H1 (cell line): ENCODE measurements around the gene EXOSC7. TPM values are rescaled to one million over a fixed set of nuclear protein-coding genes. Genes with fewer than 3 reads are reported as not detected.

Experiments
- CTCF ChIA-PET: fragments of 300-600 bp; sonication (Branson Sonifier 250); formaldehyde crosslinking; loops from one replicate; lab custom pipeline; 2021; ENCODE audit not compliant: partially characterized antibody; lab: Charles Lee
- POLR2A ChIA-PET: fragments of 300-600 bp; sonication (Branson Sonifier 250); formaldehyde crosslinking; loops from one replicate; lab custom pipeline; 2021; ENCODE audit warnings: inconsistent platforms; ENCODE audit not compliant: partially characterized antibody; lab: Charles Lee
- DNase-seq, 2 experiments: peaks; one replicate each; pipeline versions ENCODE4 v3.0.0 to v3.0.0-alpha.2; 2010 to 2022; ENCODE audit warnings: low spot score in 2 of 2, low read depth in 1 of 2, mixed read lengths in 1 of 2
- FAIRE-seq: peaks from 2 replicates; lab custom pipeline; 2011; peaks lifted over from hg19 to GRCh38; lab: Jason Lieb, UNC
- H2AFZ ChIP-seq: 2 replicates; pipeline ENCODE4 v1.8.1; 2012; ENCODE audit warnings: low read length, inconsistent platforms
- H2AK5ac ChIP-seq: 2 replicates; pipeline ENCODE4 v1.6.1; 2013; ENCODE audit warnings: low read depth, low read length
- H2BK120ac ChIP-seq: replicated peaks from 2 replicates; pipeline ENCODE3; 2013; ENCODE audit warnings: low read depth, low read length, inconsistent platforms
- H2BK12ac ChIP-seq: 2 replicates; pipeline ENCODE4 v1.6.1; 2013; ENCODE audit warnings: low read depth, low read length
- H2BK15ac ChIP-seq: 2 replicates; pipeline ENCODE4 v1.6.1; 2013; ENCODE audit warnings: low read length
- H2BK20ac ChIP-seq: 2 replicates; pipeline ENCODE4 v1.6.1; 2013; ENCODE audit warnings: low read length
- H2BK5ac ChIP-seq: 2 replicates; pipeline ENCODE4 v1.6.1; 2013; ENCODE audit warnings: low read depth, low read length
- H3K14ac ChIP-seq: 2 replicates; pipeline ENCODE4 v1.6.1; 2013; ENCODE audit warnings: inconsistent platforms; ENCODE audit not compliant: insufficient read length
- H3K18ac ChIP-seq: 2 replicates; pipeline ENCODE4 v1.6.1; 2013; ENCODE audit warnings: low read length; ENCODE audit errors: extremely low read depth
- H3K23ac ChIP-seq: 2 replicates; pipeline ENCODE4 v1.6.1; 2013; ENCODE audit warnings: inconsistent platforms; ENCODE audit not compliant: insufficient read length
- H3K23me2 ChIP-seq: 2 replicates; pipeline ENCODE4 v1.6.1; 2013; ENCODE audit warnings: low read depth, low read length
- H3K27ac ChIP-seq: 2 replicates; pipeline ENCODE4 v1.6.1; 2011; ENCODE audit warnings: low read depth, low read length, inconsistent platforms
- H3K27me3 ChIP-seq, 4 experiments: replicated peaks in 1 of 4; 1 replicate in 1 of 4; 2 replicates in 3 of 4; pipeline versions ENCODE4 v1.6.1 to v1.8.1; 2011 to 2013; ENCODE audit warnings: low read length in 3 of 4, mild to moderate bottlenecking in 3 of 4, inconsistent platforms in 2 of 4, mixed read lengths in 2 of 4, moderate library complexity in 1 of 4; ENCODE audit not compliant: control insufficient read depth in 3 of 4, insufficient read depth in 3 of 4; ENCODE audit errors: extremely low read depth in 1 of 4
- H3K36me3 ChIP-seq, 4 experiments: 2 replicates each; pipeline versions ENCODE4 v1.6.1 to v1.8.1; 2011 to 2013; ENCODE audit warnings: mild to moderate bottlenecking in 4 of 4, low read length in 3 of 4, moderate library complexity in 2 of 4, control low read depth in 1 of 4, inconsistent platforms in 1 of 4; ENCODE audit not compliant: insufficient read depth in 4 of 4, control insufficient read depth in 2 of 4
- H3K4ac ChIP-seq: replicated peaks from 2 replicates; pipeline ENCODE3; 2013; ENCODE audit warnings: low read length, low read depth, mixed read lengths, inconsistent platforms; ENCODE audit not compliant: insufficient read length
- H3K4me1 ChIP-seq, 4 experiments: replicated peaks in 1 of 4; 1 replicate in 1 of 4; 2 replicates in 3 of 4; pipeline versions ENCODE4 v1.6.1 to v1.8.1; 2011 to 2013; ENCODE audit warnings: low read length in 3 of 4, inconsistent platforms in 2 of 4, mixed read lengths in 1 of 4; ENCODE audit not compliant: insufficient read depth in 4 of 4, control insufficient read depth in 3 of 4
- H3K4me2 ChIP-seq, 2 experiments: 2 replicates each; pipeline versions ENCODE4 v1.6.1 to v1.8.1; 2011 to 2013; ENCODE audit warnings: low read depth in 2 of 2, low read length in 2 of 2, control low read depth in 1 of 2, inconsistent platforms in 1 of 2, mild to moderate bottlenecking in 1 of 2; ENCODE audit not compliant: insufficient read depth in 1 of 2
- H3K4me3 ChIP-seq, 4 experiments: fragments of 200-600, 300-600 bp in 1 of 4; sonication (generic), shearing (Covaris generic), sonication (Bioruptor Twin) in 1 of 4; 2 replicates each; pipeline versions ENCODE4 v1.5.1 to v1.8.1; 2011 to 2016; ENCODE audit warnings: low read length in 4 of 4, low read depth in 3 of 4, control low read depth in 2 of 4, inconsistent platforms in 2 of 4, mild to moderate bottlenecking in 2 of 4, mixed read lengths in 1 of 4, moderate library complexity in 1 of 4; ENCODE audit not compliant: insufficient read depth in 2 of 4; ENCODE audit errors: extremely low read depth in 1 of 4
- H3K56ac ChIP-seq: replicated peaks from 2 replicates; pipeline ENCODE3; 2013; ENCODE audit warnings: low read depth, mild to moderate bottlenecking, mixed read lengths, low read length, inconsistent platforms; ENCODE audit not compliant: insufficient read length
- H3K79me1 ChIP-seq: 2 replicates; pipeline ENCODE4 v1.6.1; 2013; ENCODE audit warnings: low read depth, low read length, control low read depth
- H3K79me2 ChIP-seq, 2 experiments: 2 replicates each; pipeline versions ENCODE4 v1.6.1 to v1.8.1; 2012 to 2013; ENCODE audit warnings: low read length in 2 of 2, mild to moderate bottlenecking in 2 of 2, inconsistent platforms in 1 of 2; ENCODE audit not compliant: insufficient read depth in 2 of 2, control insufficient read depth in 1 of 2
- H3K9ac ChIP-seq, 4 experiments: replicated peaks in 1 of 4; 1 replicate in 1 of 4; 2 replicates in 3 of 4; pipeline versions ENCODE4 v1.6.1 to v1.8.1; 2011 to 2013; ENCODE audit warnings: low read depth in 3 of 4, low read length in 3 of 4, control low read depth in 2 of 4, mild to moderate bottlenecking in 2 of 4, moderate library complexity in 2 of 4, inconsistent platforms in 1 of 4; ENCODE audit errors: extremely low read depth in 1 of 4
- H3K9me3 ChIP-seq, 2 experiments: 2 replicates each; pipeline versions ENCODE4 v1.6.1 to v1.8.1; 2012 to 2013; ENCODE audit warnings: mild to moderate bottlenecking in 2 of 2, moderate library complexity in 2 of 2, control low read depth in 1 of 2, inconsistent platforms in 1 of 2, low read depth in 1 of 2, low read length in 1 of 2, mixed read lengths in 1 of 2; ENCODE audit not compliant: insufficient read depth in 2 of 2
- H4K20me1 ChIP-seq, 2 experiments: replicated peaks in 1 of 2; 2 replicates each; pipeline versions ENCODE3 to v1.8.1; 2011 to 2013; ENCODE audit warnings: inconsistent platforms in 2 of 2, low read length in 2 of 2, mild to moderate bottlenecking in 1 of 2; ENCODE audit not compliant: insufficient read depth in 2 of 2, control insufficient read depth in 1 of 2
- H4K5ac ChIP-seq: 2 replicates; pipeline ENCODE4 v1.6.1; 2013; ENCODE audit warnings: low read length, low read depth, mixed read lengths, inconsistent platforms; ENCODE audit not compliant: insufficient read length
- H4K8ac ChIP-seq: 2 replicates; pipeline ENCODE4 v1.8.0; 2013; ENCODE audit warnings: mild to moderate bottlenecking, moderate library complexity, low read length, inconsistent platforms; ENCODE audit not compliant: insufficient read depth; ENCODE audit errors: extremely low read depth
- H4K91ac ChIP-seq: replicated peaks from 2 replicates; pipeline ENCODE3; 2013; ENCODE audit warnings: low read length, mixed read lengths, inconsistent platforms; ENCODE audit not compliant: insufficient read length
- BCL11A ChIP-seq, 2 experiments: IDR thresholded peaks; one replicate each; pipeline ENCODE4 v1.6.1; 2011; ENCODE audit warnings: low read depth in 2 of 2, low read length in 2 of 2, mild to moderate bottlenecking in 2 of 2
- BRCA1 ChIP-seq: IDR thresholded peaks from 2 replicates; pipeline ENCODE4 v1.6.1; 2012; ENCODE audit warnings: low read depth, low read length, improper control_type of control experiment
- CBX5 ChIP-seq: fragments of 300-800, 300-1000 bp; sonication (generic); IDR thresholded peaks from 2 replicates; pipeline ENCODE4 v1.7.1; 2016; ENCODE audit warnings: antibody characterized with exemption, low read length, low read depth
- CBX8 ChIP-seq: fragments of 300-800, 300-1000 bp; sonication (generic); IDR thresholded peaks from 2 replicates; pipeline ENCODE4 v1.7.1; 2016; ENCODE audit warnings: low read depth, low read length, borderline replicate concordance
- EGR1 ChIP-seq: IDR thresholded peaks from 2 replicates; pipeline ENCODE4 v1.6.1; 2011; ENCODE audit warnings: low read depth, low read length, borderline replicate concordance
- GABPA ChIP-seq: IDR thresholded peaks from 2 replicates; pipeline ENCODE4 v1.6.1; 2011; ENCODE audit warnings: mild to moderate bottlenecking, low read length, moderate library complexity, borderline replicate concordance; ENCODE audit not compliant: insufficient read depth
- MAX ChIP-seq: IDR thresholded peaks from 2 replicates; pipeline ENCODE4 v1.6.1; 2012; ENCODE audit warnings: inconsistent platforms
- NANOG ChIP-seq: IDR thresholded peaks from 2 replicates; pipeline ENCODE4 v1.6.1; 2011; ENCODE audit warnings: low read length, low read depth, mild to moderate bottlenecking, inconsistent platforms; ENCODE audit not compliant: insufficient read depth, poor library complexity, severe bottlenecking
- RAD21 ChIP-seq, 2 experiments: IDR thresholded peaks in 1 of 2; conservative IDR thresholded peaks in 1 of 2; 2 replicates each; pipeline ENCODE4 v1.6.1; 2011; ENCODE audit warnings: low read depth in 2 of 2, low read length in 2 of 2, improper control_type of control experiment in 1 of 2, inconsistent platforms in 1 of 2, mild to moderate bottlenecking in 1 of 2, moderate library complexity in 1 of 2
- SIX5 ChIP-seq: IDR thresholded peaks from 2 replicates; pipeline ENCODE4 v1.6.1; 2011; ENCODE audit warnings: mild to moderate bottlenecking, low read depth, low read length
- SP2 ChIP-seq: IDR thresholded peaks from 2 replicates; pipeline ENCODE4 v1.6.1; 2012; ENCODE audit warnings: mild to moderate bottlenecking, low read length, inconsistent platforms
- SRF ChIP-seq: IDR thresholded peaks from 2 replicates; pipeline ENCODE4 v1.6.1; 2011; ENCODE audit warnings: mild to moderate bottlenecking, low read depth, low read length, moderate library complexity
- TAF1 ChIP-seq: IDR thresholded peaks from 2 replicates; pipeline ENCODE4 v1.6.1; 2011; ENCODE audit warnings: mild to moderate bottlenecking, low read depth, low read length
- ZNF274 ChIP-seq: IDR thresholded peaks from 2 replicates; pipeline ENCODE4 v1.7.0; 2012; ENCODE audit warnings: low read length, borderline replicate concordance; ENCODE audit errors: extremely low read depth
- WGBS, 2 experiments: shearing (Covaris generic) in 1 of 2; methylation state at CpG; one replicate each; pipeline versions ENCODE4 v1.1.6 to v1.1.7; 2013 to 2015; ENCODE audit warnings: low lambda C conversion rate in 2 of 2, mixed read lengths in 2 of 2, inconsistent platforms in 1 of 2, low coverage in 1 of 2, missing lambda C conversion rate in 1 of 2; ENCODE audit not compliant: insufficient replicate concordance in 2 of 2, insufficient coverage in 1 of 2, insufficient read length in 1 of 2; ENCODE audit errors: extremely low coverage in 1 of 2, missing lambda C conversion rate in 1 of 2; 5-methylcytosine and 5-hydroxymethylcytosine counted together
- polyA plus RNA-seq, 7 experiments: library from polyadenylated mRNA; depleted of rRNA in 3 of 7; stranded (reverse) in 5 of 7; unstranded in 2 of 7; fragments of >200 nt in 5 of 7; fragments of 200-250 nt in 2 of 7; gene quantifications; 1 replicate in 5 of 7; 2 replicates in 1 of 7; 4 replicates in 1 of 7; pipeline versions ENCODE4 v1.2.1 to v1.2.3, GENCODE V29; 2011 to 2013; ENCODE audit warnings: missing spikeins in 2 of 7, mixed read lengths in 2 of 7
- total RNA-seq: library from RNA; stranded (reverse); fragmentation: NEBNext Ultra II Directional; extraction: Animal tissue kit (Norgen Biotek cat#: 25700); gene quantifications from 2 replicates; pipeline ENCODE4 v1.2.1, GENCODE V29; 2021

EXOSC7 gene
- total and polyA plus RNA-seq, 2 of the 8 experiments (the other 6 are each of a cell fraction or from before 2014, with no cell fraction given), result 92.7 to 94.5 TPM

DNA sequence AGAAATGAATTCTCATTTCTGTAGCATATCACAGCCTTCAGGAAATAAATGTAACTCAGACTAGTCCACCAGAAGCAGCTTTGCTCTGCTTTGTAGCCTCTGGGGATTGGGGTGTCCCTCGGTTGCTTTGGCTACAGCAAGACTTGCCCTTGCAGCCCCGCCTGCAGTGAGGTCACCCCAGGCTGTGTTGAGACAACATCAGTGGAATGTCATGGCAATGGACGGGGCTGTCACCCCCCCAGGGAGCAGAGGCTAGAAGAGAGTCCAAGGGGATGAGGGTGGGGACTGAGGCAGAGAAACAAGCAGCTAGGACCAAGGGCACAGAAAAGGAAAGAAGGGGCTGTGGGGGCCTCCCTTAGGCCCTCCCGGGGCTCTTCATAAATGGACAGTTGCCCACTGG is 50.9 kb downstream of the EXOSC7 start:
- no peak overlapping the region for H2BK12ac ChIP-seq
- H3K4me1 ChIP-seq, result no peaks in the 10 kb centered on the region; a peak in 4 of 7 replicates
- no peak overlapping the region for H3K9ac ChIP-seq
- H3K36me3 ChIP-seq, result no peaks in the 10 kb centered on the region
- H3K9me3 ChIP-seq, result no peaks in the 10 kb centered on the region
- H2BK120ac ChIP-seq, result no peak overlapping the region
- DNase-seq (no peak), FAIRE-seq (no peak)
- no peak overlapping the region for H2BK20ac ChIP-seq
- peaks cover 0 to 2% (median 0%) of the 10 kb centered on the region in 4 experiments; a peak in 1 of 7 replicates for H3K27me3 ChIP-seq
- no peak overlapping the region for H2BK15ac ChIP-seq
- H2AK5ac ChIP-seq, result no peak overlapping the region
- H3K4ac ChIP-seq, result no peak overlapping the region
- no peak overlapping the region for H2AFZ ChIP-seq
- H3K4me2 ChIP-seq, result no peak overlapping the region
- H3K79me1 ChIP-seq, result no peaks in the 10 kb centered on the region
- H3K14ac ChIP-seq, result no peak overlapping the region
- H3K23me2 ChIP-seq, result no peaks in the 10 kb centered on the region
- H3K18ac ChIP-seq, result no peak overlapping the region
- H3K79me2 ChIP-seq, result no peaks in the 10 kb centered on the region
- H3K56ac ChIP-seq, result no peak overlapping the region
- ChIA-PET CTCF (interaction anchor here (0.7 to 3.1 kb wide), 4 partner anchors 11 to 184 kb away, joined by 3 to 15 read pairs (median 6); no protein-coding TSS in a partner anchor), POLR2A (interaction anchor here (2.0 kb wide), 1 partner anchor 10 kb away, joined by 13 read pairs; no protein-coding TSS in a partner anchor)
- WGBS, 2 experiments, result 75% methylated on average over 4 of the region's 4 CpGs; no CpG with 5 or more reads in 1 of the 2 experiments
- no peak overlapping the region for H4K8ac ChIP-seq
- no peaks in the 10 kb centered on the region for H4K20me1 ChIP-seq
- H2BK5ac ChIP-seq, result no peak overlapping the region
- H3K23ac ChIP-seq, result no peak overlapping the region
- no peak overlapping the region for H4K5ac ChIP-seq
- H3K4me3 ChIP-seq, result no peak overlapping the region
- TF ChIP-seq NANOG (no peak), CBX5 (no peak), CBX8 (no peak), SP2 (no peak), SIX5 (no peak), BCL11A (IDR thresholded peaks at IDR 0.05; ENCODE audit: low read depth in 2 of 2, low read length in 2 of 2) (no peak), TAF1 (no peak), BRCA1 (no peak), RAD21 (IDR thresholded peaks at IDR 0.05 in 1 of 2, conservative IDR thresholded peaks at IDR 0.05 in 1 of 2; ENCODE audit: low read depth in 2 of 2, low read length in 2 of 2) (no peak), GABPA (no peak), EGR1 (no peak), SRF (no peak), MAX (no peak), ZNF274 (no peak)
- no peak overlapping the region for H4K91ac ChIP-seq
- H3K27ac ChIP-seq, result no peak overlapping the region
